AG09319 (cell line): ENCODE results near the gene SNRNP70.
A peak's percentile ranks its signal among the peaks of the same experiment; 100 is the strongest.

ENCODE experiments used
- DNase-seq: peaks from one replicate; pipeline ENCODE4 v3.0.0-alpha.2; 2010; ENCODE audit warnings: low read depth; ENCODE audit errors: extremely low read depth
- CTCF ChIP-seq: IDR thresholded peaks from 2 replicates; pipeline ENCODE4 v1.5.1; 2011; ENCODE audit warnings: low read depth, mild to moderate bottlenecking, inconsistent platforms, low read length, moderate library complexity

The SNRNP70 gene

GRCh38 chr19:49098795-49099194, 13.5 kb downstream of the SNRNP70 start:
- DNase-seq = no peak
- TF ChIP-seq CTCF = no peak

GRCh38 chr19:49101160-49101559, 15.9 kb downstream of the SNRNP70 start:
- no peak for TF ChIP-seq CTCF
- no peak for DNase-seq

GRCh38 chr19:49102303-49102702, 17.1 kb downstream of the SNRNP70 start:
- TF ChIP-seq CTCF = no peak
- DNase-seq = no peak

GRCh38 chr19:49103331-49104085, 18.3 kb downstream of the SNRNP70 start:
- DNase-seq = no peak
- no peak for TF ChIP-seq CTCF

GRCh38 chr19:49104229-49104864, 19.1 kb downstream of the SNRNP70 start:
- DNase-seq = no peak

GRCh38 chr19:49106648-49107135, 21.4 kb downstream of the SNRNP70 start:
- no peak for DNase-seq
- peak; percentile 83 for TF ChIP-seq CTCF

More at GRCh38 chr19:49104229-49104864, 19.1 kb downstream of the SNRNP70 start:
- no peak for TF ChIP-seq CTCF
